Activated B cell treated with CpG ODN at 0.5 μM for 24 hours (primary cell): ENCODE data around the gene HNRNPA0. TPM values are rescaled to one million over a fixed set of nuclear protein-coding genes. Genes with fewer than 3 reads are reported as not detected.

Source experiments
- ATAC-seq: fragments of 200-7000 bp; cut with Tn5 transposase; one replicate; pipeline ENCODE4 v1.10.0; 2021; ENCODE audit warnings: low read depth, mild to moderate bottlenecking, moderate library complexity
- CTCF ChIA-PET: fragments of 350-600 bp; sonication (Branson Sonifier 250); formaldehyde crosslinking; loops from one replicate; lab custom pipeline; 2021; ENCODE audit warnings: antibody characterized with exemption; lab: Charles Lee
- POLR2A ChIA-PET: fragments of 350-600 bp; sonication (Branson Sonifier 250); formaldehyde crosslinking; loops from one replicate; lab custom pipeline; 2021; ENCODE audit warnings: antibody characterized with exemption; lab: Charles Lee
- DNase-seq: peaks from one replicate; pipeline ENCODE4 v3.0.0; 2022
- H3K27ac Mint-ChIP-seq: one replicate; pipeline ENCODE4 v1.8.0; 2020; ENCODE audit warnings: mixed read lengths
- H3K27me3 Mint-ChIP-seq: one replicate; pipeline ENCODE4 v1.8.0; 2021; ENCODE audit warnings: mixed read lengths
- H3K36me3 Mint-ChIP-seq: one replicate; pipeline ENCODE4 v1.8.0; 2021; ENCODE audit warnings: low read depth, mixed read lengths
- H3K4me1 Mint-ChIP-seq: one replicate; pipeline ENCODE4 v1.8.0; 2021; ENCODE audit warnings: mixed read lengths
- H3K4me3 Mint-ChIP-seq: one replicate; pipeline ENCODE4 v1.8.0; 2020; ENCODE audit warnings: mild to moderate bottlenecking, mixed read lengths
- H3K9me3 Mint-ChIP-seq: one replicate; pipeline ENCODE4 v1.8.0; 2020; ENCODE audit warnings: mixed read lengths
- CTCF ChIP-seq: fragments of 200-600 bp; IDR thresholded peaks from one replicate; pipeline ENCODE4 v1.8.0; 2022; ENCODE audit warnings: antibody characterized with exemption, mild to moderate bottlenecking
- intact Hi-C: fragments of 100-400 bp; cut with micrococcal nuclease; formaldehyde crosslinking; loops from one replicate; pipeline ENCODE4 v1.15.1; 2024
- total RNA-seq: library from RNA; stranded (reverse); gene quantifications from 2 replicates; pipeline ENCODE4 v1.2.3, GENCODE V29; 2022

Gene HNRNPA0
- total RNA-seq, result 31.2 and 34.7 TPM in 2 replicates

- Mint-ChIP-seq H3K4me3 (peak within 1 kb of the TSS; percentile 95), H3K36me3 (peaks cover 34% of the 10 kb centered on the region), H3K9me3 (no peaks in the 10 kb centered on the region), H3K27me3 (no peaks in the 10 kb centered on the region), H3K4me1 (peaks cover 35% of the 10 kb centered on the region), H3K27ac (peak within 1 kb of the TSS; percentile 100)
- CTCF ChIA-PET, result interaction anchor here (1.3 to 3.0 kb wide), 2 partner anchors 12 to 282 kb away, joined by 4 to 12 read pairs; no protein-coding TSS in a partner anchor
- ATAC-seq (peak; percentile 82), DNase-seq (peak; percentile 95)
- POLR2A ChIA-PET, result interaction anchor here (0.7 to 3.0 kb wide), 21 partner anchors 12 to 1976 kb away, joined by 3 to 23 read pairs (median 5); partner anchors contain the start of genes BRD8, ETF1, FAM53C and KIF20A
- no peak for TF ChIP-seq CTCF
- intact Hi-C loops, result loop anchor here (1.0 to 10.0 kb wide), 9 partner anchors 135 to 1000 kb away; partner anchors contain the start of genes BRD8, CTNNA1, ETF1 and FAM53C
These were observed at the start of gene HNRNPA0 for GRCh38 chr5:137754188-137754960. TSS of gene HNRNPA0 (minus strand) at chr5:137754363. CDS start at chr5:137754066, 297 bp downstream.

DNA sequence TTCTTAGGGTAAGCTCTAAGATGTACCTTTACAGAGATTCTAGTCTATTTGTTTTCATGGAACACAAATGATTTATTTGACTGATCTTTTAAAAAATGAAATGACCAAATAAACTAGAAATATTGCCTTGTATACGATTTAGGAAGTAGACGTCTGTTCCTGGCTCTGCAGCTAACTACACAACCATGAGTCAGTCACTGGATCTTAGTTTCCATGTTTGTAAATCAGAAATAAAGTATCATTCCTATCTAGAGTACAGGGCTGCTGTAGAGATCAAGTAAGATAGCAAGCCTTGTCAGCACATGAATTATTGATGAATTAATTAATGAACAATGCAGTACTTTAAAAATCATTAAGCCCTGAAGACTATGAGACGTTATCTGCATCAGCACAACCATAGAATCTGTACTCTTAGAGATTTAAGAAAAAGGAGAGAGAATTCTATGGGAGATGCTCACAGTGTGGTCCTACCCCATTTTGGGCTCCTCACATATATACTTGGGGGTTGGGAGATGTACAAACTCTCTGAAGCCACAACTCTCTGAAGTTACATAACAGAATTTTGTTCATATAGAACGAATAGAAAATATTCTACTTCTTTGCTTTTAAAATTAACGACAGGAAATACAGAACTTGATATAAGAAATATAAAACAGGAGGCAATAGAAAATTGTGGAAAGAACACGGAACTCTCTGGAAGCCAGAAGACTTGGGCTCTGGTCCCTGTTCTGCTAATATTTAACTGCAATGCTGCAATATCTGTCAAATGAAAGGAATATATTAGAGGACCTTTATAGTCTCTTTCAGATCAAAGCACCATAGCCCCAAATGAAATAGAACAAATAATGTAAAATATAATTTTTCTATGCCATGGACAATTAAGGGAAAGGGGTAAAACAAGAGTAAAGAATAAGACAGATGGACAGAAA is 48.4 kb upstream of the HNRNPA0 start:
- H3K4me3 Mint-ChIP-seq, result no peak overlapping the region
- POLR2A ChIA-PET, result interaction anchor here (1.1 to 1.2 kb wide), 2 partner anchors 49 to 86 kb away, joined by 3 read pairs; partner anchors contain the start of gene PKD2L2
- no peaks in the 10 kb centered on the region for H3K9me3 Mint-ChIP-seq

DNA sequence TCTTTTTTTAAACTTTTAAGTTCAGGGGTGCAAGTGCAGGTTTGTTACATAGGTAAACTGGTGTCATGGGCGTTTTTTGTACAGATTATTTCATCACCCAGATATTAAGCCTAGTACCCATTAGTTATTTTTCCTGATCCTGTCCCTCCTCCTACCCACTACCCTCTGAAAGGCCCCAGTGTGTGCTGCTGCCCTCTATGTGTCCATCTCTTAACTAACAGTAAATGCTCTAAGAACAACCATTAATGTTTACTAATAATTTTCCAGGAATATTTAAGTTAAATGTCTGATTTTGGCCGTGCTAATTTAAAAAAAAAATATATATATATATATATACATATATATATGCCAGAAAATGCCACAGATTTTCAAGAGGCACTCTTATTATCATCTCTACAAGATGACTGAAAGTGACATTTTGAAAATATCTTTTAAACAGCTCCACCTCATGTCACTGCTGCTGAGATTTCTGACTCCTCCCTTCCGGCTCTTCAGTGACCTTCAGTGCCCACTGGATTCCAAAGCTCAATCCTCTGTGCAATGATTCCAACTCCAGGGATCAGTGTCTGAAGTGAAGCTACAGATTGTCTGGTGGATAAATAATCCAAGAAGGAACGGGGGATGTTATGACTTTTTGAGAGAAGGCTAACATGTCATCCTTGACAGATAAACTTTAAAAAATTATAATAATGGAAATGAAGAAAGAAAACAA is 46.7 kb upstream of the HNRNPA0 start:
- POLR2A ChIA-PET, result interaction anchor here (1.1 kb wide), 1 partner anchor 47 kb away, joined by 3 read pairs; no protein-coding TSS in a partner anchor
- CTCF ChIA-PET, result no interaction called here
- Mint-ChIP-seq H3K4me1 (no peaks in the 10 kb centered on the region), H3K27ac (no peak overlapping the region), H3K4me3 (no peak overlapping the region), H3K36me3 (no peaks in the 10 kb centered on the region), H3K27me3 (no peaks in the 10 kb centered on the region), H3K9me3 (no peaks in the 10 kb centered on the region)
- no peak for ATAC-seq
- no peak for DNase-seq
- no peak for TF ChIP-seq CTCF
- intact Hi-C loops, result no loop called here

More for the DNA sequence above, 48.4 kb upstream of the HNRNPA0 start:
- intact Hi-C loops, result no loop called here
- CTCF ChIA-PET, result no interaction called here
- Mint-ChIP-seq H3K36me3 (no peaks in the 10 kb centered on the region), H3K27me3 (no peaks in the 10 kb centered on the region), H3K4me1 (peaks cover 4% of the 10 kb centered on the region), H3K27ac (no peak overlapping the region)
- no peak for TF ChIP-seq CTCF
- no peak for ATAC-seq
- DNase-seq, result no peak

- no peak for TF ChIP-seq CTCF
- Mint-ChIP-seq H3K27ac (no peak overlapping the region), H3K4me1 (no peaks in the 10 kb centered on the region), H3K9me3 (no peaks in the 10 kb centered on the region), H3K27me3 (no peaks in the 10 kb centered on the region), H3K4me3 (no peak overlapping the region), H3K36me3 (no peaks in the 10 kb centered on the region)
- no peak for DNase-seq
- CTCF ChIA-PET, result no interaction called here
- POLR2A ChIA-PET, result no interaction called here
- intact Hi-C loops, result no loop called here
- no peak for ATAC-seq
These were observed 42.1 kb upstream of the HNRNPA0 start for GRCh38 chr5:137796279-137796678.
